ENCODE results near the gene TAAR5. TPM values are rescaled to one million over a fixed set of nuclear protein-coding genes. Genes with fewer than 3 reads are reported as not detected.

TAAR5 gene
- polyA plus RNA-seq, 1 of the 3 experiments (the other 2 are of a cell fraction), result not detected

DNA sequence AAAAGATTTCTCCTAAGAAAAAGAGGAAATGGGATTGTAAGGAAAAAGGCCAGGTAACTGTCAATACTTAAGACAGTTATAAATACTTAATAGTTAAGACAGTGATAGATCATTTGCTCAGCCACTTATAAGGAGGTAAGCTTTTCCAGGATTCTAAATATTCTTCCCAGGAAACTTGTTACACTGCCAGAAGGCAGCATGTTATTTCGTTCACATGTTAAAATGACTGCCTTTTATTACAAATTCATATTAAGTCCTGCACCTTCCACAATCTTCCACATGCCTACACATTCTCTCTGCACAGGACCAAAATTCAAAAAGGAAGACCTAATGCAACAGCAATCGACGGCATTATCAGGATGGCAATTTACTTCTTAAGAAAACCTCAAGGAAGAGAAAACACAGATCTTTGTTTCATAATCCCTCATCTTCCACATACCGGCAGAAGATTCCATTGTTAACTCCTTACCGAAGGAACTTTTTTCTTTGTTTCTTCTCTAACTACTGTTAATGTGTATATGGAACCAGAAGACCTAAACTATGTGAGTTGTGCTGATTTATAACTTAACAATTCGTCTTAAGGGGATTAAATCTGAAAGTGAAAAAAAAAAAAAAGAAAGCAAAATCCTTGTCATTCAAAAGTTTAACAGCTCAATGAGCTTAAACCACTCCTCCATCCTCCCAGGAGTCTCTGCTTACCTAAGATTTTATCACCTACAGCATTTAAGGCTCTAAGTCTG lies 33.7 kb upstream of the TAAR5 start (continued):
- TF ChIP-seq, protein P1, sequence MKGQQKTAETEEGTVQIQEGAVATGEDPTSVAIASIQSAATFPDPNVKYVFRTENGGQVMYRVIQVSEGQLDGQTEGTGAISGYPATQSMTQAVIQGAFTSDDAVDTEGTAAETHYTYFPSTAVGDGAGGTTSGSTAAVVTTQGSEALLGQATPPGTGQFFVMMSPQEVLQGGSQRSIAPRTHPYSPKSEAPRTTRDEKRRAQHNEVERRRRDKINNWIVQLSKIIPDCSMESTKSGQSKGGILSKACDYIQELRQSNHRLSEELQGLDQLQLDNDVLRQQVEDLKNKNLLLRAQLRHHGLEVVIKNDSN (IDR thresholded peaks at IDR 0.05; ENCODE audit: borderline replicate concordance, low read depth), result no peak
- TF ChIP-seq, protein P2, sequence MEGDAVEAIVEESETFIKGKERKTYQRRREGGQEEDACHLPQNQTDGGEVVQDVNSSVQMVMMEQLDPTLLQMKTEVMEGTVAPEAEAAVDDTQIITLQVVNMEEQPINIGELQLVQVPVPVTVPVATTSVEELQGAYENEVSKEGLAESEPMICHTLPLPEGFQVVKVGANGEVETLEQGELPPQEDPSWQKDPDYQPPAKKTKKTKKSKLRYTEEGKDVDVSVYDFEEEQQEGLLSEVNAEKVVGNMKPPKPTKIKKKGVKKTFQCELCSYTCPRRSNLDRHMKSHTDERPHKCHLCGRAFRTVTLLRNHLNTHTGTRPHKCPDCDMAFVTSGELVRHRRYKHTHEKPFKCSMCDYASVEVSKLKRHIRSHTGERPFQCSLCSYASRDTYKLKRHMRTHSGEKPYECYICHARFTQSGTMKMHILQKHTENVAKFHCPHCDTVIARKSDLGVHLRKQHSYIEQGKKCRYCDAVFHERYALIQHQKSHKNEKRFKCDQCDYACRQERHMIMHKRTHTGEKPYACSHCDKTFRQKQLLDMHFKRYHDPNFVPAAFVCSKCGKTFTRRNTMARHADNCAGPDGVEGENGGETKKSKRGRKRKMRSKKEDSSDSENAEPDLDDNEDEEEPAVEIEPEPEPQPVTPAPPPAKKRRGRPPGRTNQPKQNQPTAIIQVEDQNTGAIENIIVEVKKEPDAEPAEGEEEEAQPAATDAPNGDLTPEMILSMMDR (IDR thresholded peaks at IDR 0.05), result no peak
- TF ChIP-seq RXRA (IDR thresholded peaks at IDR 0.05; ENCODE audit: borderline replicate concordance, low read depth), result no peak
- no peak for TF ChIP-seq REST (IDR thresholded peaks at IDR 0.05; ENCODE audit: low read depth, low read length)
- TF ChIP-seq RFX5 (IDR thresholded peaks at IDR 0.05; ENCODE audit: low read length), result no peak
- no peak for TF ChIP-seq PBX3 (IDR thresholded peaks at IDR 0.05)
- no peak for TF ChIP-seq NRF1 (IDR thresholded peaks at IDR 0.05; ENCODE audit: low read depth, low read length)
- TF ChIP-seq JUND (IDR thresholded peaks at IDR 0.05), result no peak
- no peak for TF ChIP-seq FOXM1 (IDR thresholded peaks at IDR 0.05; ENCODE audit: low read depth)

DNA sequence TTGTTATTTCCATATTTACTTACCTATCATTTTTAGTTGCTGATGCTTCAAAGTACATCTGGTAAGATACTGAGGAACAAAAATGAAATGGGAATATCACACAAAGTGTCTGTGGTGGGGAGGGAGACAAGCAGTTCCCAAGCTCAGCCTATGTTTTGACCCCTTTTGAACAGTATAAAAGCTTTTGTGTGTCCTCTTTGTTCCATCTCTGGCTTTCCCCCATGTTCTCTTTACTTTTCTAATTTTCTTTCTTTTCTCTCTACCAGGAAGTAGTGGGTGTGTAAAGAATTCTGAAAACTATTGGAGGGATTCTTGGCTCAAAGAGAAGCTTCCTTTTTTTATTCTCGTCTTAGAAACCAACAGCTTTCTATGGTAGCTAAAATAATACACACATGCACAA lies 27.1 kb upstream of the TAAR5 start:
- H3K9me2 ChIP-seq, result no peaks in the 10 kb centered on the region
- no peak for TF ChIP-seq ELF1 (IDR thresholded peaks at IDR 0.05)
- TF ChIP-seq GABPA (IDR thresholded peaks at IDR 0.05; ENCODE audit: low read depth), result no peak
- TF ChIP-seq EZH2phosphoT487 (IDR thresholded peaks at IDR 0.05; ENCODE audit: borderline replicate concordance, low read depth), result no peak
- TF ChIP-seq PBX3 (IDR thresholded peaks at IDR 0.05), result no peak
- TF ChIP-seq RCOR1 (IDR thresholded peaks at IDR 0.05; ENCODE audit: low read length), result no peak
- no peak for TF ChIP-seq USF2 (IDR thresholded peaks at IDR 0.05; ENCODE audit: borderline replicate concordance, low read depth, low read length)
- no peak for TF ChIP-seq REST (IDR thresholded peaks at IDR 0.05; ENCODE audit: low read depth, low read length)
- no peak for TF ChIP-seq TAF1 (IDR thresholded peaks at IDR 0.05; ENCODE audit: borderline replicate concordance, low read depth, low read length)
- TF ChIP-seq SMC3 (IDR thresholded peaks at IDR 0.05; ENCODE audit: low read depth, low read length), result no peak

More for the DNA sequence above, 27.1 kb upstream of the TAAR5 start:
- POLR2A ChIA-PET, result no interaction called here
- Histone ChIP-seq H3K79me2 (ENCODE audit: insufficient read depth) (no peaks in the 10 kb centered on the region), H3K9me3 (no peaks in the 10 kb centered on the region), H3F3A (replicated peaks; ENCODE audit: insufficient read depth) (no peaks in the 10 kb centered on the region), H3K27ac (ENCODE audit: low read depth in 2 of 2, low read length in 1 of 2) (no peak overlapping the region), H2AFZ (ENCODE audit: low read depth) (no peak overlapping the region), H3K36me3 (replicated peaks in 1 of 2; ENCODE audit: control insufficient read depth in 1 of 2, insufficient read depth in 2 of 2, low read length in 1 of 2) (no peaks in the 10 kb centered on the region), H3K27me3 (ENCODE audit: insufficient read depth) (peaks cover 18% of the 10 kb centered on the region; the same call in 1 of the 2 replicates), H3K4me1 (ENCODE audit: control insufficient read depth in 1 of 2, insufficient read depth in 2 of 2, low read depth in 1 of 2, low read length in 1 of 2) (no peaks in the 10 kb centered on the region), H3K4me2 (no peak overlapping the region), H4K20me1 (ENCODE audit: insufficient read depth) (no peaks in the 10 kb centered on the region), H3K4me3 (ENCODE audit: low read depth in 2 of 2, low read length in 1 of 2) (no peak overlapping the region), H3K9ac (no peak overlapping the region)
- WGBS (ENCODE audit: low lambda C conversion rate), result 11% methylated on average over 1 of the region's 1 CpG
- no peak for DNase-seq
- CTCF ChIA-PET, result no interaction called here

Measured in SK-N-SH (cell line).